Spleen (tissue), 7 donors: ENCODE data around the gene METTL8.

Experiments
- CTCF ChIP-seq, 11 experiments: fragments of 200-600 bp in 7 of 11; fragments of 450-650 bp in 4 of 11; sonication (generic) in 4 of 11; IDR thresholded peaks in 8 of 11; conservative IDR thresholded peaks in 3 of 11; 1 replicate in 7 of 11; 2 replicates in 4 of 11; pipeline versions ENCODE4 v1.4.0 to v1.8.0; 2016 to 2021; ENCODE audit warnings: antibody characterized with exemption in 11 of 11, inconsistent platforms in 4 of 11, mild to moderate bottlenecking in 1 of 11
- POLR2A ChIP-seq, 3 donors: fragments of 450-650 bp; IDR thresholded peaks; one replicate each; pipeline ENCODE4 v1.5.1; 2017; ENCODE audit warnings: antibody characterized with exemption in 3 of 3, mild to moderate bottlenecking in 1 of 3
- POLR2AphosphoS5 ChIP-seq, 3 donors: sonication (generic); formaldehyde crosslinking; IDR thresholded peaks; one replicate each; pipeline ENCODE4 v1.5.1; 2017; ENCODE audit warnings: antibody characterized with exemption in 3 of 3
- donor health status: DM: no; HTN: no; CAD: no; lungs with moderate emphysema.
- donor health status: DM: no; HTN: no; CAD: no.
- donor health status: DM: no; HTN: no; CAD: no.

GRCh38 chr2:171479154-171479814 is 45.5 kb upstream of the METTL8 start:
- TF ChIP-seq CTCF (IDR thresholded peaks at IDR 0.05 in 8 of 11, conservative IDR thresholded peaks at IDR 0.05 in 3 of 11) (no peak), POLR2A (IDR thresholded peaks at IDR 0.05) (no peak), POLR2AphosphoS5 (IDR thresholded peaks at IDR 0.05) (no peak)
